HEK293 (cell line): ENCODE results near the gene LUZP2.

Experiments used
- CTCF ChIA-PET: fragments of 350-600 bp; formaldehyde crosslinking; extraction: SDS; loops from one replicate; lab custom pipeline; 2021; ENCODE audit warnings: antibody characterized with exemption; lab: Yijun Ruan, JAX
- POLR2A ChIA-PET: fragments of 300-600 bp; formaldehyde crosslinking; extraction: SDS; loops from one replicate; lab custom pipeline; 2020; ENCODE audit warnings: antibody characterized with exemption, inconsistent platforms; lab: Yijun Ruan, JAX
- H3K27ac ChIP-seq: fragments of 200-500 bp; sonication (Bioruptor generic); 2 replicates; pipeline ENCODE4 v1.5.1; 2014; ENCODE audit warnings: low read depth, low read length, control low read depth, inconsistent platforms; ENCODE audit errors: extremely low read depth
- H3K36me3 ChIP-seq, 2 experiments: fragments of 200-500 bp in 1 of 2; sonication (Bioruptor generic) in 1 of 2; 1 replicate in 1 of 2; 2 replicates in 1 of 2; pipeline ENCODE4 v1.5.1; 2014 to 2017; ENCODE audit warnings: inconsistent platforms in 2 of 2, low read length in 2 of 2; ENCODE audit not compliant: control insufficient read depth in 2 of 2, insufficient read depth in 1 of 2
- H3K4me1 ChIP-seq: fragments of 200-500 bp; sonication (Bioruptor generic); 2 replicates; pipeline ENCODE4 v1.5.1; 2014; ENCODE audit warnings: mild to moderate bottlenecking, low read length, inconsistent platforms; ENCODE audit not compliant: control insufficient read depth, insufficient read depth
- H3K4me3 ChIP-seq: 2 replicates; pipeline ENCODE4 v1.5.1; 2011; ENCODE audit warnings: low read depth, mild to moderate bottlenecking, control low read depth, low read length, moderate library complexity
- H3K9me3 ChIP-seq: fragments of 200-500 bp; sonication (Bioruptor generic); 2 replicates; pipeline ENCODE4 v1.5.1; 2014; ENCODE audit warnings: low read depth, low read length, inconsistent platforms; ENCODE audit not compliant: control insufficient read depth, insufficient read depth
- HOXA7 ChIP-seq: sonication (generic); formaldehyde crosslinking; IDR thresholded peaks from 2 replicates; pipeline ENCODE4 v1.8.1; 2022; ENCODE audit warnings: missing genetic modification reagents, borderline replicate concordance
- REPIN1 ChIP-seq: fragments of 450-650 bp; formaldehyde crosslinking; IDR thresholded peaks from 2 replicates; pipeline ENCODE4 v1.5.1; 2017; ENCODE audit warnings: missing biosample characterization, missing genetic modification characterization, low read depth
- SCRT2 ChIP-seq: fragments of 450-650 bp; formaldehyde crosslinking; IDR thresholded peaks from 2 replicates; pipeline ENCODE4 v1.5.1; 2016; ENCODE audit warnings: missing biosample characterization, missing genetic modification characterization
- ZFP3 ChIP-seq: fragments of 450-650 bp; formaldehyde crosslinking; IDR thresholded peaks from 2 replicates; pipeline ENCODE4 v1.5.1; 2016; ENCODE audit warnings: low read depth, missing biosample characterization, missing genetic modification characterization
- ZNF112 ChIP-seq: fragments of 450-650 bp; formaldehyde crosslinking; IDR thresholded peaks from 2 replicates; pipeline ENCODE4 v1.5.0; 2017; ENCODE audit warnings: missing biosample characterization, missing genetic modification characterization
- ZNF121 ChIP-seq: fragments of 450-650 bp; formaldehyde crosslinking; IDR thresholded peaks from 2 replicates; pipeline ENCODE4 v1.5.1; 2016; ENCODE audit warnings: missing biosample characterization, missing genetic modification characterization
- ZNF133 ChIP-seq: fragments of 450-650 bp; formaldehyde crosslinking; IDR thresholded peaks from 2 replicates; pipeline ENCODE4 v1.5.1; 2016; ENCODE audit warnings: missing biosample characterization, missing genetic modification characterization
- ZNF146 ChIP-seq: fragments of 450-650 bp; formaldehyde crosslinking; IDR thresholded peaks from 2 replicates; pipeline ENCODE4 v1.5.1; 2016; ENCODE audit warnings: missing biosample characterization, missing genetic modification characterization
- ZNF175 ChIP-seq: fragments of 450-650 bp; formaldehyde crosslinking; IDR thresholded peaks from 2 replicates; pipeline ENCODE4 v1.5.1; 2016; ENCODE audit warnings: missing biosample characterization, missing genetic modification characterization
- ZNF202 ChIP-seq: fragments of 450-650 bp; formaldehyde crosslinking; IDR thresholded peaks from 2 replicates; pipeline ENCODE4 v1.5.1; 2016; ENCODE audit warnings: missing biosample characterization, missing genetic modification characterization, borderline replicate concordance
- ZNF24 ChIP-seq: fragments of 450-650 bp; formaldehyde crosslinking; IDR thresholded peaks from 2 replicates; pipeline ENCODE4 v1.5.1; 2016; ENCODE audit warnings: missing biosample characterization, missing genetic modification characterization
- ZNF311 ChIP-seq: fragments of 450-650 bp; formaldehyde crosslinking; IDR thresholded peaks from 2 replicates; pipeline ENCODE4 v1.5.1; 2017; ENCODE audit warnings: missing biosample characterization, missing genetic modification characterization, borderline replicate concordance
- ZNF335 ChIP-seq: fragments of 450-650 bp; formaldehyde crosslinking; conservative IDR thresholded peaks from 2 replicates; pipeline ENCODE4 v1.5.1; 2016; ENCODE audit warnings: missing biosample characterization, missing genetic modification characterization
- ZNF362 ChIP-seq: fragments of 450-650 bp; formaldehyde crosslinking; IDR thresholded peaks from 2 replicates; pipeline ENCODE4 v1.5.1; 2016; ENCODE audit warnings: missing biosample characterization, missing genetic modification characterization
- ZNF37A ChIP-seq: fragments of 450-650 bp; IDR thresholded peaks from 2 replicates; pipeline ENCODE4 v1.5.1; 2018; ENCODE audit warnings: missing biosample characterization, missing genetic modification characterization
- ZNF433 ChIP-seq: fragments of 450-650 bp; formaldehyde crosslinking; IDR thresholded peaks from 2 replicates; pipeline ENCODE4 v1.5.1; 2016; ENCODE audit warnings: missing biosample characterization, missing genetic modification characterization, low read depth
- ZNF585B ChIP-seq: fragments of 450-650 bp; formaldehyde crosslinking; IDR thresholded peaks from 2 replicates; pipeline ENCODE4 v1.5.1; 2016; ENCODE audit warnings: missing biosample characterization, missing genetic modification characterization
- ZNF660 ChIP-seq: fragments of 450-650 bp; IDR thresholded peaks from 2 replicates; pipeline ENCODE4 v1.5.1; 2018; ENCODE audit warnings: missing biosample characterization, mild to moderate bottlenecking, missing genetic modification characterization
- ZNF707 ChIP-seq: fragments of 450-650 bp; formaldehyde crosslinking; IDR thresholded peaks from 2 replicates; pipeline ENCODE4 v1.5.1; 2016; ENCODE audit warnings: missing biosample characterization, missing genetic modification characterization
- TF ChIP-seq, protein P1 (sequence below): fragments of 450-650 bp; formaldehyde crosslinking; IDR thresholded peaks from 2 replicates; pipeline ENCODE4 v1.5.1; 2016; ENCODE audit warnings: missing biosample characterization, missing genetic modification characterization, borderline replicate concordance
- TF ChIP-seq, protein P2 (sequence below): sonication (generic); formaldehyde crosslinking; IDR thresholded peaks from 2 replicates; pipeline ENCODE4 v1.8.1; 2022; ENCODE audit warnings: mild to moderate bottlenecking, moderate library complexity, missing genetic modification reagents
- TF ChIP-seq, protein P3 (sequence below): fragments of 450-650 bp; formaldehyde crosslinking; IDR thresholded peaks from 2 replicates; pipeline ENCODE4; 2016; ENCODE audit warnings: missing biosample characterization, missing genetic modification characterization
- TF ChIP-seq, protein P4 (sequence below): fragments of 450-650 bp; formaldehyde crosslinking; IDR thresholded peaks from 2 replicates; pipeline ENCODE4 v1.5.1; 2017; ENCODE audit warnings: missing biosample characterization, missing genetic modification characterization
- TF ChIP-seq, protein P5 (sequence below): fragments of 450-650 bp; formaldehyde crosslinking; IDR thresholded peaks from 2 replicates; pipeline ENCODE4 v1.5.1; 2017; ENCODE audit warnings: missing biosample characterization, missing genetic modification characterization

Gene LUZP2

DNA sequence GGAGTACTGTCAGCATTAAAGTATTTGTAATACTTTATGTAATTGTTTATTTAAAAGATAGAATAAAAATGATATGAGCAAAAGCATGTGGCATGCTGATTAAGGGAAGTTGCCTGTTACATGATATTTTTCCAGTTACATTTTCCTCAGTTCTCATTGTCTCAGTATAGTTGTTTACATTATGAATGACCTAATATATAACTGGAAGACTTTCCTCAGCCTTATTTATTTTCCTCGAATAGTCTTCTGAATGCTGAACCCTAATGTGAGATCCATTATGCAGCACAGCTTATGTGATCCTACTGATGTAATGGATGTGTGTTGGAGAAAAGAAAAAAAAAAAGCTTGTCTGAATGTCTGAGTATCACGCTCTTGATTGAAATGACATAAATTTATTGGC lies 95.5 kb downstream of the LUZP2 start (continued):
- TF ChIP-seq, protein P1, sequence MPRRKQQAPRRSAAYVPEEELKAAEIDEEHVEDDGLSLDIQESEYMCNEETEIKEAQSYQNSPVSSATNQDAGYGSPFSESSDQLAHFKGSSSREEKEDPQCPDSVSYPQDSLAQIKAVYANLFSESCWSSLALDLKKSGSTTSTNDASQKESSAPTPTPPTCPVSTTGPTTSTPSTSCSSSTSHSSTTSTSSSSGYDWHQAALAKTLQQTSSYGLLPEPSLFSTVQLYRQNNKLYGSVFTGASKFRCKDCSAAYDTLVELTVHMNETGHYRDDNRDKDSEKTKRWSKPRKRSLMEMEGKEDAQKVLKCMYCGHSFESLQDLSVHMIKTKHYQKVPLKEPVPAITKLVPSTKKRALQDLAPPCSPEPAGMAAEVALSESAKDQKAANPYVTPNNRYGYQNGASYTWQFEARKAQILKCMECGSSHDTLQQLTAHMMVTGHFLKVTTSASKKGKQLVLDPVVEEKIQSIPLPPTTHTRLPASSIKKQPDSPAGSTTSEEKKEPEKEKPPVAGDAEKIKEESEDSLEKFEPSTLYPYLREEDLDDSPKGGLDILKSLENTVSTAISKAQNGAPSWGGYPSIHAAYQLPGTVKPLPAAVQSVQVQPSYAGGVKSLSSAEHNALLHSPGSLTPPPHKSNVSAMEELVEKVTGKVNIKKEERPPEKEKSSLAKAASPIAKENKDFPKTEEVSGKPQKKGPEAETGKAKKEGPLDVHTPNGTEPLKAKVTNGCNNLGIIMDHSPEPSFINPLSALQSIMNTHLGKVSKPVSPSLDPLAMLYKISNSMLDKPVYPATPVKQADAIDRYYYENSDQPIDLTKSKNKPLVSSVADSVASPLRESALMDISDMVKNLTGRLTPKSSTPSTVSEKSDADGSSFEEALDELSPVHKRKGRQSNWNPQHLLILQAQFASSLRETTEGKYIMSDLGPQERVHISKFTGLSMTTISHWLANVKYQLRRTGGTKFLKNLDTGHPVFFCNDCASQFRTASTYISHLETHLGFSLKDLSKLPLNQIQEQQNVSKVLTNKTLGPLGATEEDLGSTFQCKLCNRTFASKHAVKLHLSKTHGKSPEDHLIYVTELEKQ (tag by site-specific recombination), result no peak
- TF ChIP-seq ZNF707 (tag by site-specific recombination), result no peak
- no peak for TF ChIP-seq ZNF202 (tag by site-specific recombination)
- TF ChIP-seq ZNF433 (tag by site-specific recombination), result no peak
- TF ChIP-seq ZNF175 (tag by site-specific recombination), result no peak
- no peak for TF ChIP-seq HOXA7 (CRISPR knock-in tag)
- TF ChIP-seq ZFP3 (tag by site-specific recombination), result no peak
- TF ChIP-seq, protein P2, sequence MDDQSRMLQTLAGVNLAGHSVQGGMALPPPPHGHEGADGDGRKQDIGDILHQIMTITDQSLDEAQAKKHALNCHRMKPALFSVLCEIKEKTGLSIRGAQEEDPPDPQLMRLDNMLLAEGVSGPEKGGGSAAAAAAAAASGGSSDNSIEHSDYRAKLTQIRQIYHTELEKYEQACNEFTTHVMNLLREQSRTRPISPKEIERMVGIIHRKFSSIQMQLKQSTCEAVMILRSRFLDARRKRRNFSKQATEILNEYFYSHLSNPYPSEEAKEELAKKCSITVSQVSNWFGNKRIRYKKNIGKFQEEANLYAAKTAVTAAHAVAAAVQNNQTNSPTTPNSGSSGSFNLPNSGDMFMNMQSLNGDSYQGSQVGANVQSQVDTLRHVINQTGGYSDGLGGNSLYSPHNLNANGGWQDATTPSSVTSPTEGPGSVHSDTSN (CRISPR knock-in tag), result no peak
- no peak for TF ChIP-seq ZNF362
- TF ChIP-seq ZNF146, result no peak
- no peak for TF ChIP-seq SCRT2
- no peak for TF ChIP-seq ZNF585B
- TF ChIP-seq, protein P3, sequence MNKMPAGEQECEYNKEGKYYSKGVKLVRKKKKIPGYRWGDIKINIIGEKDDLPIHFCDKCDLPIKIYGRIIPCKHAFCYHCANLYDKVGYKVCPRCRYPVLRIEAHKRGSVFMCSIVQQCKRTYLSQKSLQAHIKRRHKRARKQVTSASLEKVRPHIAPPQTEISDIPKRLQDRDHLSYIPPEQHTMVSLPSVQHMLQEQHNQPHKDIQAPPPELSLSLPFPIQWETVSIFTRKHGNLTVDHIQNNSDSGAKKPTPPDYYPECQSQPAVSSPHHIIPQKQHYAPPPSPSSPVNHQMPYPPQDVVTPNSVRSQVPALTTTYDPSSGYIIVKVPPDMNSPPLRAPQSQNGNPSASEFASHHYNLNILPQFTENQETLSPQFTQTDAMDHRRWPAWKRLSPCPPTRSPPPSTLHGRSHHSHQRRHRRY (tag by site-specific recombination), result no peak
- no peak for TF ChIP-seq ZNF112 (tag by site-specific recombination)
- no peak for TF ChIP-seq ZNF24 (tag by site-specific recombination)

- H3K4me1 ChIP-seq, result no peaks in the 10 kb centered on the region
- CTCF ChIA-PET, result interaction anchor here (0.7 kb wide), 1 partner anchor 229 kb away, joined by 4 read pairs; no protein-coding TSS in a partner anchor
- no peaks in the 10 kb centered on the region for H3K36me3 ChIP-seq
- POLR2A ChIA-PET, result no interaction called here
- H3K27ac ChIP-seq, result no peak overlapping the region
- no peak overlapping the region for H3K4me3 ChIP-seq
- H3K9me3 ChIP-seq, result no peaks in the 10 kb centered on the region
- TF ChIP-seq ZNF121 (tag by site-specific recombination) (no peak), ZNF133 (tag by site-specific recombination) (no peak), ZNF335 (tag by site-specific recombination) (no peak), ZNF660 (no peak), ZNF37A (tag by site-specific recombination) (no peak), REPIN1 (no peak), ZNF311 (no peak)
- TF ChIP-seq, protein P4, sequence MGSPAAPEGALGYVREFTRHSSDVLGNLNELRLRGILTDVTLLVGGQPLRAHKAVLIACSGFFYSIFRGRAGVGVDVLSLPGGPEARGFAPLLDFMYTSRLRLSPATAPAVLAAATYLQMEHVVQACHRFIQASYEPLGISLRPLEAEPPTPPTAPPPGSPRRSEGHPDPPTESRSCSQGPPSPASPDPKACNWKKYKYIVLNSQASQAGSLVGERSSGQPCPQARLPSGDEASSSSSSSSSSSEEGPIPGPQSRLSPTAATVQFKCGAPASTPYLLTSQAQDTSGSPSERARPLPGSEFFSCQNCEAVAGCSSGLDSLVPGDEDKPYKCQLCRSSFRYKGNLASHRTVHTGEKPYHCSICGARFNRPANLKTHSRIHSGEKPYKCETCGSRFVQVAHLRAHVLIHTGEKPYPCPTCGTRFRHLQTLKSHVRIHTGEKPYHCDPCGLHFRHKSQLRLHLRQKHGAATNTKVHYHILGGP (tag by site-specific recombination), result no peak
- TF ChIP-seq, protein P1 (tag by site-specific recombination), result no peak
- TF ChIP-seq, protein P5, sequence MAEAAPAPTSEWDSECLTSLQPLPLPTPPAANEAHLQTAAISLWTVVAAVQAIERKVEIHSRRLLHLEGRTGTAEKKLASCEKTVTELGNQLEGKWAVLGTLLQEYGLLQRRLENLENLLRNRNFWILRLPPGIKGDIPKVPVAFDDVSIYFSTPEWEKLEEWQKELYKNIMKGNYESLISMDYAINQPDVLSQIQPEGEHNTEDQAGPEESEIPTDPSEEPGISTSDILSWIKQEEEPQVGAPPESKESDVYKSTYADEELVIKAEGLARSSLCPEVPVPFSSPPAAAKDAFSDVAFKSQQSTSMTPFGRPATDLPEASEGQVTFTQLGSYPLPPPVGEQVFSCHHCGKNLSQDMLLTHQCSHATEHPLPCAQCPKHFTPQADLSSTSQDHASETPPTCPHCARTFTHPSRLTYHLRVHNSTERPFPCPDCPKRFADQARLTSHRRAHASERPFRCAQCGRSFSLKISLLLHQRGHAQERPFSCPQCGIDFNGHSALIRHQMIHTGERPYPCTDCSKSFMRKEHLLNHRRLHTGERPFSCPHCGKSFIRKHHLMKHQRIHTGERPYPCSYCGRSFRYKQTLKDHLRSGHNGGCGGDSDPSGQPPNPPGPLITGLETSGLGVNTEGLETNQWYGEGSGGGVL (tag by site-specific recombination), result no peak
Observed at GRCh38 chr11:24593332-24593731, 96.5 kb downstream of the LUZP2 start.
